D341Med (cell line): ENCODE measurements around the gene CACNB1.
"Not testable (repeated sequence)": the region's sequence is repeated elsewhere in the genome, so short reads cannot be mapped to it uniquely, and the experiment has no call there.

Experiments used
- DNase-seq: peaks from one replicate; pipeline ENCODE4 v3.0.0; 2012; ENCODE audit warnings: low spot score

Gene CACNB1

GRCh38 chr17:39174920-39175694 is 22.4 kb downstream of the CACNB1 start:
- peak; percentile 96 for DNase-seq

GRCh38 chr17:39173526-39174274 is 23.8 kb downstream of the CACNB1 start:
- DNase-seq: no peak

- DNase-seq: no peak
These were observed 24.4 kb downstream of the CACNB1 start for GRCh38 chr17:39173080-39173479.

- DNase-seq: no peak
These were observed 25.5 kb downstream of the CACNB1 start for GRCh38 chr17:39171933-39172332.

GRCh38 chr17:39170558-39170957 is 26.9 kb downstream of the CACNB1 start:
- no peak for DNase-seq

GRCh38 chr17:39170109-39170508 is 27.4 kb downstream of the CACNB1 start:
- no peak for DNase-seq

- DNase-seq: no peak
These were observed 28.0 kb downstream of the CACNB1 start for GRCh38 chr17:39169518-39169917.

GRCh38 chr17:39169101-39169500 is 28.4 kb downstream of the CACNB1 start:
- DNase-seq: no peak

- not testable (repeated sequence) for DNase-seq
These were observed 29.0 kb downstream of the CACNB1 start for GRCh38 chr17:39168503-39168902.

- peak; percentile 88 for DNase-seq
These were observed 30.0 kb downstream of the CACNB1 start for GRCh38 chr17:39167476-39167875.

GRCh38 chr17:39166437-39167335 is 30.8 kb downstream of the CACNB1 start:
- DNase-seq: no peak

GRCh38 chr17:39165841-39166349 is 31.6 kb downstream of the CACNB1 start, which contains the start of gene ARL5C:
Gene ARL5C (minus strand): TSS chr17:39166161. CDS start chr17:39165760, 401 bp downstream.
- DNase-seq: no peak

GRCh38 chr17:39165178-39165840 is 32.2 kb downstream of the CACNB1 start:
- DNase-seq: no peak

GRCh38 chr17:39164675-39165143 is 32.8 kb downstream of the CACNB1 start:
- DNase-seq: peak; percentile 93

GRCh38 chr17:39161962-39162361 is 35.5 kb downstream of the CACNB1 start:
- DNase-seq: no peak

- no peak for DNase-seq
These were observed 38.8 kb downstream of the CACNB1 start for GRCh38 chr17:39158623-39159022.

GRCh38 chr17:39156491-39156890 is 41.0 kb downstream of the CACNB1 start:
- DNase-seq: no peak

GRCh38 chr17:39155654-39156053 is 41.8 kb downstream of the CACNB1 start:
- DNase-seq: no peak

GRCh38 chr17:39153599-39154051 is 43.8 kb downstream of the CACNB1 start:
- peak; percentile 87 for DNase-seq

GRCh38 chr17:39151943-39152818 is 45.3 kb downstream of the CACNB1 start:
- peak; percentile 73 for DNase-seq
